GM12872 (cell line): ENCODE data around the gene CDADC1.

Source experiments
- TF ChIP-seq, protein P1 (sequence below): IDR thresholded peaks from 3 replicates; pipeline ENCODE4 v1.5.1; 2011; ENCODE audit warnings: low read depth, mild to moderate bottlenecking, low read length, moderate library complexity; ENCODE audit not compliant: insufficient read depth

Gene CDADC1

GRCh38 chr13:49319551-49319950 lies 71.8 kb downstream of the CDADC1 start:
- TF ChIP-seq, protein P1, sequence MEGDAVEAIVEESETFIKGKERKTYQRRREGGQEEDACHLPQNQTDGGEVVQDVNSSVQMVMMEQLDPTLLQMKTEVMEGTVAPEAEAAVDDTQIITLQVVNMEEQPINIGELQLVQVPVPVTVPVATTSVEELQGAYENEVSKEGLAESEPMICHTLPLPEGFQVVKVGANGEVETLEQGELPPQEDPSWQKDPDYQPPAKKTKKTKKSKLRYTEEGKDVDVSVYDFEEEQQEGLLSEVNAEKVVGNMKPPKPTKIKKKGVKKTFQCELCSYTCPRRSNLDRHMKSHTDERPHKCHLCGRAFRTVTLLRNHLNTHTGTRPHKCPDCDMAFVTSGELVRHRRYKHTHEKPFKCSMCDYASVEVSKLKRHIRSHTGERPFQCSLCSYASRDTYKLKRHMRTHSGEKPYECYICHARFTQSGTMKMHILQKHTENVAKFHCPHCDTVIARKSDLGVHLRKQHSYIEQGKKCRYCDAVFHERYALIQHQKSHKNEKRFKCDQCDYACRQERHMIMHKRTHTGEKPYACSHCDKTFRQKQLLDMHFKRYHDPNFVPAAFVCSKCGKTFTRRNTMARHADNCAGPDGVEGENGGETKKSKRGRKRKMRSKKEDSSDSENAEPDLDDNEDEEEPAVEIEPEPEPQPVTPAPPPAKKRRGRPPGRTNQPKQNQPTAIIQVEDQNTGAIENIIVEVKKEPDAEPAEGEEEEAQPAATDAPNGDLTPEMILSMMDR: no peak

- TF ChIP-seq, protein P1: no peak
Measured at GRCh38 chr13:49319951-49320350, 72.2 kb downstream of the CDADC1 start.

GRCh38 chr13:49320975-49321374 lies 73.2 kb downstream of the CDADC1 start:
- TF ChIP-seq, protein P1: no peak

DNA sequence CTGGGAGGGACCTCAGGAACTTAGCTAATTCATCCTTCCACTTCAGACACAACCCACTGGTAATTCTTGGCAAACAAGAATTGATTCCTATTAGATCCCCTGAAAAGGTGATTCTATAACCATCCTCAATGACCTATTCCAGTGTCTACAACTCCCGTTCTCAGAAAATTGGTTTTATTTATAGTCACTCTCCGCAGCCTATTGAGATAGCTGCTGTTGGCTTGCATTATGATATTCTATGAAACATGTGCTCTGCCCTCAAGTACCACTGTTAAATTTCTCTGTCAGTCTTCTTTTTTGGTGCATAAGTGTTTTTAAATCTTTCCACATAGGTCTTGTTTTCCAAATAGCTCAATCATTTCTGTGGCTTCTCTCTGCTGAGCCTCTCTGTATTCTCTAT lies 75.0 kb downstream of the CDADC1 start:
- TF ChIP-seq, protein P1: no peak

- TF ChIP-seq, protein P1: no peak
Measured at GRCh38 chr13:49323344-49323743, 75.6 kb downstream of the CDADC1 start.

- TF ChIP-seq, protein P1: no peak
Measured at GRCh38 chr13:49326222-49326917, 78.6 kb downstream of the CDADC1 start.

DNA sequence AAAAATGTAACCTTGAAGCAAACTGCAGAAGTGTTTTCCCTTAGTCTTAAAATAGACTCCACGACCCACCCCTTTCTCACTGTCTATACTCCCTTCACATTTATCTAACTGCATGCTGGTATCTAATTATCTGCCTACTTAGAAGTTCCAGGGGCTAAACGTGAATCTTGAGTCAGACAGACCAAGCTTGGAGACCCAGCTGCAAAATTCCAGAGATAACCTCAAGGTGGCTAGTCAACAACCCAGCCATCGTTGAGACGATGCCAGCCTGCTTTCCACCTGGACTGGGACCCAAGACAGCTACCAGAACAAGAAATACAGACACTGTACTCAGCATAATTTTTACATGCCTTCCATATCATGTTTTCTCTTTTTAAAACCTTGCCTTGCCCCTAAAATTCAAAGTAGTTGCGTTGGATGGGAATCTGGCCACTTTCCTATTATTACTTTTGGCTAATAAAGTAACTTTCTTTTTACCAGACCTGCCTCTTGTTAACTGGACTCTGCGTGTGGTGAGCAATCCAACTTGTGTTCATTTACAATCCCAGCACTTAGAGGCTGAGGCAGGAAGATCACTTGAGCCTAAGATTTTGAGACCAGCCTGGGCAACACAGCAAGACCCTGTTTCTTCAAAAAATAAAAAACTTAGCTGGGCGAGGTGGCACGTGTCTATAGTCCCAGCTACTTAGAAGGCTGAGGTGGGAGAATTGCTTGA lies 82.3 kb downstream of the CDADC1 start:
- TF ChIP-seq, protein P1: no peak
